ENCODE measurements around the gene XNDC1N. TPM values are rescaled to one million over a fixed set of nuclear protein-coding genes. Genes with fewer than 3 reads are reported as not detected.

XNDC1N gene
- total RNA-seq, 1 donor from 2014 or later, result 6.6 TPM

- Histone ChIP-seq H3K4me3 (no peak overlapping the region), H3K27me3 (no peaks in the 10 kb centered on the region), H2AFZ (replicated peaks) (no peak overlapping the region), H3K9ac (no peak overlapping the region), H3F3A (ENCODE audit: low read depth) (no peaks in the 10 kb centered on the region), H3K9me3 (ENCODE audit: low read depth) (no peaks in the 10 kb centered on the region), H4K20me1 (ENCODE audit: low read depth) (peaks cover 61% of the 10 kb centered on the region), H3K79me2 (ENCODE audit: low read depth) (peaks cover 98% of the 10 kb centered on the region), H3K27ac (no peak overlapping the region), H3K4me2 (no peak overlapping the region), H3K4me1 (peaks cover 12% of the 10 kb centered on the region), H3K36me3 (no peaks in the 10 kb centered on the region)
- TF ChIP-seq, protein P1, sequence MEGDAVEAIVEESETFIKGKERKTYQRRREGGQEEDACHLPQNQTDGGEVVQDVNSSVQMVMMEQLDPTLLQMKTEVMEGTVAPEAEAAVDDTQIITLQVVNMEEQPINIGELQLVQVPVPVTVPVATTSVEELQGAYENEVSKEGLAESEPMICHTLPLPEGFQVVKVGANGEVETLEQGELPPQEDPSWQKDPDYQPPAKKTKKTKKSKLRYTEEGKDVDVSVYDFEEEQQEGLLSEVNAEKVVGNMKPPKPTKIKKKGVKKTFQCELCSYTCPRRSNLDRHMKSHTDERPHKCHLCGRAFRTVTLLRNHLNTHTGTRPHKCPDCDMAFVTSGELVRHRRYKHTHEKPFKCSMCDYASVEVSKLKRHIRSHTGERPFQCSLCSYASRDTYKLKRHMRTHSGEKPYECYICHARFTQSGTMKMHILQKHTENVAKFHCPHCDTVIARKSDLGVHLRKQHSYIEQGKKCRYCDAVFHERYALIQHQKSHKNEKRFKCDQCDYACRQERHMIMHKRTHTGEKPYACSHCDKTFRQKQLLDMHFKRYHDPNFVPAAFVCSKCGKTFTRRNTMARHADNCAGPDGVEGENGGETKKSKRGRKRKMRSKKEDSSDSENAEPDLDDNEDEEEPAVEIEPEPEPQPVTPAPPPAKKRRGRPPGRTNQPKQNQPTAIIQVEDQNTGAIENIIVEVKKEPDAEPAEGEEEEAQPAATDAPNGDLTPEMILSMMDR (IDR thresholded peaks at IDR 0.05), result no peak
- no peak for TF ChIP-seq EZH2phosphoT487 (IDR thresholded peaks at IDR 0.05)
- no peak for TF ChIP-seq EZH2 (IDR thresholded peaks at IDR 0.05)
- Mint-ChIP-seq H3K4me3 (no peak overlapping the region), H3K36me3 (peaks cover 7% of the 10 kb centered on the region), H3K27ac (no peak overlapping the region), H3K4me1 (no peaks in the 10 kb centered on the region), H3K9me3 (no peaks in the 10 kb centered on the region), H3K27me3 (ENCODE audit: insufficient read depth, low read depth) (peaks cover 3% of the 10 kb centered on the region)
- no peak for DNase-seq (ENCODE audit: low spot score)
Measured at GRCh38 chr11:71936825-71937224, 8.4 kb upstream of the XNDC1N start.

GRCh38 chr11:71935338-71935925, 7.0 kb upstream of the XNDC1N start:
- Histone ChIP-seq H3K9me3 (ENCODE audit: low read depth) (no peaks in the 10 kb centered on the region), H3K36me3 (no peaks in the 10 kb centered on the region), H3K79me2 (ENCODE audit: low read depth) (peaks cover 98% of the 10 kb centered on the region), H3K4me3 (no peak overlapping the region), H3K27ac (no peak overlapping the region), H2AFZ (replicated peaks) (no peak overlapping the region), H3K9ac (no peak overlapping the region), H3K4me2 (no peak overlapping the region), H3K27me3 (no peaks in the 10 kb centered on the region), H4K20me1 (ENCODE audit: low read depth) (peaks cover 69% of the 10 kb centered on the region), H3K4me1 (peaks cover 6% of the 10 kb centered on the region), H3F3A (ENCODE audit: low read depth) (no peaks in the 10 kb centered on the region)
- peaks cover 7% of the 10 kb centered on the region for H3K36me3 Mint-ChIP-seq
- TF ChIP-seq, protein P1 (IDR thresholded peaks at IDR 0.05), result no peak
- no peak for TF ChIP-seq EZH2 (IDR thresholded peaks at IDR 0.05)
- no peak overlapping the region for H3K4me3 Mint-ChIP-seq
- DNase-seq (ENCODE audit: low spot score), result no peak
- H3K27me3 Mint-ChIP-seq (ENCODE audit: insufficient read depth, low read depth), result peaks cover 3% of the 10 kb centered on the region
- H3K4me1 Mint-ChIP-seq, result peaks cover 6% of the 10 kb centered on the region
- H3K9me3 Mint-ChIP-seq, result no peaks in the 10 kb centered on the region
- no peak overlapping the region for H3K27ac Mint-ChIP-seq

DNA sequence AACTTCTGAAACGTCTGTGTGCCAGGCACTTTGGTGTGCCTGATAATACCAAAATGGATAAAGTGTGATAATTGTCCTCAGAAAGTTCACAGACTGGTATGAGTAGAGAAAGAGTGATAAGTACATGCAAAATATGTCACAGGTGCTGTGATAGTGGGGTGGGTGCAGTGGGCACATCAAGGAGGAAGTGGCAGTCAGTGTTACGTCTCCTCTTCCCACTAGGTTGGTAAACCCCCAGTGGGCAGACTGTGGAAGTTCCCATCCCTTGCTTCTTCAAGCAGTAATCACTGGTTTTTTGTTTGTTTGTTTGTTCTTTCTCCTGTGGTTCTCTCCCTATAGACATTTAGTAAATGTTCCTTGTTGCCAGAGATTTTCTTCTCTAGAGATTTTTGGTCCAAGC, 5.8 kb upstream of the XNDC1N start:
- no peak for DNase-seq (ENCODE audit: low spot score)
- Histone ChIP-seq H3K27ac (no peak overlapping the region), H3K9me3 (ENCODE audit: low read depth) (no peaks in the 10 kb centered on the region), H4K20me1 (ENCODE audit: low read depth) (peaks cover 63% of the 10 kb centered on the region), H2AFZ (replicated peaks) (no peak overlapping the region), H3K4me1 (peaks cover 7% of the 10 kb centered on the region), H3K36me3 (no peaks in the 10 kb centered on the region), H3K9ac (peak overlapping the region; percentile 8), H3F3A (ENCODE audit: low read depth) (no peaks in the 10 kb centered on the region), H3K4me3 (no peak overlapping the region), H3K27me3 (no peaks in the 10 kb centered on the region), H3K4me2 (no peak overlapping the region), H3K79me2 (ENCODE audit: low read depth) (peaks cover 98% of the 10 kb centered on the region)
- TF ChIP-seq, protein P1 (IDR thresholded peaks at IDR 0.05), result no peak
- TF ChIP-seq EZH2 (IDR thresholded peaks at IDR 0.05) (no peak), EZH2phosphoT487 (IDR thresholded peaks at IDR 0.05) (no peak)
- no peak overlapping the region for H3K27ac Mint-ChIP-seq
- peaks cover 3% of the 10 kb centered on the region for H3K27me3 Mint-ChIP-seq (ENCODE audit: insufficient read depth, low read depth)
- peaks cover 5% of the 10 kb centered on the region for H3K36me3 Mint-ChIP-seq
- no peaks in the 10 kb centered on the region for H3K9me3 Mint-ChIP-seq
- H3K4me3 Mint-ChIP-seq, result no peak overlapping the region
- peaks cover 17% of the 10 kb centered on the region for H3K4me1 Mint-ChIP-seq

All from neural progenitor cell (in vitro differentiated cells).